GM12892 (cell line): ENCODE data around the gene PLA2G4D.

Source experiments
- POLR2A ChIP-seq: IDR thresholded peaks from 2 replicates; pipeline ENCODE4 v1.6.1; 2011; ENCODE audit warnings: low read depth, low read length, control low read depth
- POLR2AphosphoS5 ChIP-seq: IDR thresholded peaks from 2 replicates; pipeline ENCODE4 v1.6.1; 2011; ENCODE audit warnings: low read depth, low read length, control low read depth
- TAF1 ChIP-seq: IDR thresholded peaks from 2 replicates; pipeline ENCODE4 v1.6.1; 2011; ENCODE audit warnings: low read depth, mild to moderate bottlenecking, control low read depth, low read length, borderline replicate concordance

GRCh38 chr15:42101861-42102260 is 7.5 kb upstream of the PLA2G4D start:
- TF ChIP-seq POLR2A = no peak
- no peak for TF ChIP-seq POLR2AphosphoS5
- no peak for TF ChIP-seq TAF1
